ENCODE data around the gene ATP1A3. TPM values are rescaled to one million over a fixed set of nuclear protein-coding genes. Genes with fewer than 3 reads are reported as not detected.
"Not testable (repeated sequence)": the region's sequence is repeated elsewhere in the genome, so short reads cannot be mapped to it uniquely, and the experiment has no call there.

ATP1A3 gene
- under 1 TPM; 0.12 TPM for polyA plus RNA-seq

- Histone ChIP-seq H3K9me3 (ENCODE audit: control insufficient read depth in 2 of 2, insufficient read depth in 1 of 2, low read depth in 1 of 2, low read length in 1 of 2) (no peaks in the 10 kb centered on the region), H3K4me1 (ENCODE audit: control insufficient read depth in 2 of 2, insufficient read depth in 2 of 2, low read length in 1 of 2) (peaks cover 4 to 5% of the 10 kb centered on the region in 2 donors), H3K27ac (ENCODE audit: low read depth in 2 of 2, low read length in 1 of 2) (no peak within 1 kb of the TSS), H3K36me3 (ENCODE audit: control insufficient read depth in 2 of 2, insufficient read depth in 2 of 2, low read length in 1 of 2) (no peaks in the 10 kb centered on the region), H3K4me3 (ENCODE audit: low read depth in 1 of 2, low read length in 2 of 2) (peak within 1 kb of the TSS; percentile 27 to 30), H3K27me3 (ENCODE audit: control insufficient read depth in 1 of 2, insufficient read depth in 2 of 2, low read length in 2 of 2) (peaks cover 3 to 11% of the 10 kb centered on the region in 2 donors)
- WGBS, 2 donors, result 0 to 1% methylated on average over 80 to 84 of the region's 84 CpGs
Observed at GRCh38 chr19:41993612-41994483, at the start of gene ATP1A3. ATP1A3 (minus strand) TSS chr19:41994230; CDS start chr19:41994076, 154 bp downstream.

GRCh38 chr19:42042455-42043170 is 48.6 kb upstream of the ATP1A3 start:
- H3K36me3 ChIP-seq (ENCODE audit: control insufficient read depth in 2 of 2, insufficient read depth in 2 of 2, low read length in 1 of 2), result no peaks in the 10 kb centered on the region
- no peaks in the 10 kb centered on the region for H3K27me3 ChIP-seq (ENCODE audit: control insufficient read depth in 1 of 2, insufficient read depth in 2 of 2, low read length in 2 of 2)
- H3K9me3 ChIP-seq (ENCODE audit: control insufficient read depth in 2 of 2, insufficient read depth in 1 of 2, low read depth in 1 of 2, low read length in 1 of 2), result no peaks in the 10 kb centered on the region
- 90 to 91% methylated on average over 30 of the region's 30 CpGs for WGBS, 2 donors
- H3K4me3 ChIP-seq (ENCODE audit: low read depth in 1 of 2, low read length in 2 of 2), result no peak overlapping the region
- no peaks in the 10 kb centered on the region for H3K4me1 ChIP-seq (ENCODE audit: control insufficient read depth in 2 of 2, insufficient read depth in 2 of 2, low read length in 1 of 2)
- H3K27ac ChIP-seq (ENCODE audit: low read depth in 2 of 2, low read length in 1 of 2), result no peak overlapping the region

GRCh38 chr19:42040491-42040890 is 46.5 kb upstream of the ATP1A3 start:
- H3K27ac ChIP-seq (ENCODE audit: low read depth in 2 of 2, low read length in 1 of 2); H3K27me3 ChIP-seq (ENCODE audit: control insufficient read depth in 1 of 2, insufficient read depth in 2 of 2, low read length in 2 of 2); H3K4me3 ChIP-seq (ENCODE audit: low read depth in 1 of 2, low read length in 2 of 2); H3K4me1 ChIP-seq (ENCODE audit: control insufficient read depth in 2 of 2, insufficient read depth in 2 of 2, low read length in 1 of 2); H3K36me3 ChIP-seq (ENCODE audit: control insufficient read depth in 2 of 2, insufficient read depth in 2 of 2, low read length in 1 of 2); H3K9me3 ChIP-seq (ENCODE audit: control insufficient read depth in 2 of 2, insufficient read depth in 1 of 2, low read depth in 1 of 2, low read length in 1 of 2): not testable (repeated sequence)
- 58 to 62% methylated on average over 9 of the region's 9 CpGs for WGBS, 2 donors

GRCh38 chr19:42040031-42040430 is 46.0 kb upstream of the ATP1A3 start:
- H3K4me3 ChIP-seq (ENCODE audit: low read depth in 1 of 2, low read length in 2 of 2), result no peak overlapping the region
- H3K27ac ChIP-seq (ENCODE audit: low read depth in 2 of 2, low read length in 1 of 2), result no peak overlapping the region
- H3K27me3 ChIP-seq (ENCODE audit: control insufficient read depth in 1 of 2, insufficient read depth in 2 of 2, low read length in 2 of 2), result no peaks in the 10 kb centered on the region
- H3K36me3 ChIP-seq (ENCODE audit: control insufficient read depth in 2 of 2, insufficient read depth in 2 of 2, low read length in 1 of 2), result no peaks in the 10 kb centered on the region
- H3K9me3 ChIP-seq (ENCODE audit: control insufficient read depth in 2 of 2, insufficient read depth in 1 of 2, low read depth in 1 of 2, low read length in 1 of 2), result no peaks in the 10 kb centered on the region
- no peaks in the 10 kb centered on the region for H3K4me1 ChIP-seq (ENCODE audit: control insufficient read depth in 2 of 2, insufficient read depth in 2 of 2, low read length in 1 of 2)

GRCh38 chr19:42038666-42039065 is 44.6 kb upstream of the ATP1A3 start:
- no peak overlapping the region for H3K27ac ChIP-seq (ENCODE audit: low read depth in 2 of 2, low read length in 1 of 2)
- 69 to 78% methylated on average over 6 of the region's 6 CpGs for whole genome bisulfite sequencing, 2 donors
- H3K27me3 ChIP-seq (ENCODE audit: control insufficient read depth in 1 of 2, insufficient read depth in 2 of 2, low read length in 2 of 2), result no peaks in the 10 kb centered on the region
- H3K4me1 ChIP-seq (ENCODE audit: control insufficient read depth in 2 of 2, insufficient read depth in 2 of 2, low read length in 1 of 2), result no peaks in the 10 kb centered on the region
- H3K4me3 ChIP-seq (ENCODE audit: low read depth in 1 of 2, low read length in 2 of 2), result no peak overlapping the region
- H3K36me3 ChIP-seq (ENCODE audit: control insufficient read depth in 2 of 2, insufficient read depth in 2 of 2, low read length in 1 of 2), result no peaks in the 10 kb centered on the region
- no peaks in the 10 kb centered on the region for H3K9me3 ChIP-seq (ENCODE audit: control insufficient read depth in 2 of 2, insufficient read depth in 1 of 2, low read depth in 1 of 2, low read length in 1 of 2)

GRCh38 chr19:42037649-42038048 is 43.6 kb upstream of the ATP1A3 start:
- 79 to 81% methylated on average over 5 of the region's 5 CpGs for WGBS, 2 donors
- no peaks in the 10 kb centered on the region for H3K36me3 ChIP-seq (ENCODE audit: control insufficient read depth in 2 of 2, insufficient read depth in 2 of 2, low read length in 1 of 2)
- H3K9me3 ChIP-seq (ENCODE audit: control insufficient read depth in 2 of 2, insufficient read depth in 1 of 2, low read depth in 1 of 2, low read length in 1 of 2), result no peaks in the 10 kb centered on the region

GRCh38 chr19:42034640-42035391 is 40.8 kb upstream of the ATP1A3 start:
- 32 to 35% methylated on average over 17 of the region's 17 CpGs for WGBS, 2 donors
- not testable (repeated sequence) for H3K4me1 ChIP-seq (ENCODE audit: control insufficient read depth in 2 of 2, insufficient read depth in 2 of 2, low read length in 1 of 2); H3K27me3 ChIP-seq (ENCODE audit: control insufficient read depth in 1 of 2, insufficient read depth in 2 of 2, low read length in 2 of 2); H3K27ac ChIP-seq (ENCODE audit: low read depth in 2 of 2, low read length in 1 of 2); H3K36me3 ChIP-seq (ENCODE audit: control insufficient read depth in 2 of 2, insufficient read depth in 2 of 2, low read length in 1 of 2); H3K9me3 ChIP-seq (ENCODE audit: control insufficient read depth in 2 of 2, insufficient read depth in 1 of 2, low read depth in 1 of 2, low read length in 1 of 2); H3K4me3 ChIP-seq (ENCODE audit: low read depth in 1 of 2, low read length in 2 of 2)

More at GRCh38 chr19:42037649-42038048, 43.6 kb upstream of the ATP1A3 start:
- Histone ChIP-seq H3K27ac (ENCODE audit: low read depth in 2 of 2, low read length in 1 of 2) (no peak overlapping the region), H3K27me3 (ENCODE audit: control insufficient read depth in 1 of 2, insufficient read depth in 2 of 2, low read length in 2 of 2) (no peaks in the 10 kb centered on the region), H3K4me3 (ENCODE audit: low read depth in 1 of 2, low read length in 2 of 2) (no peak overlapping the region), H3K4me1 (ENCODE audit: control insufficient read depth in 2 of 2, insufficient read depth in 2 of 2, low read length in 1 of 2) (no peaks in the 10 kb centered on the region)

- Histone ChIP-seq H3K27ac (ENCODE audit: low read depth in 2 of 2, low read length in 1 of 2) (no peak overlapping the region), H3K9me3 (ENCODE audit: control insufficient read depth in 2 of 2, insufficient read depth in 1 of 2, low read depth in 1 of 2, low read length in 1 of 2) (no peaks in the 10 kb centered on the region), H3K4me3 (ENCODE audit: low read depth in 1 of 2, low read length in 2 of 2) (no peak overlapping the region), H3K4me1 (ENCODE audit: control insufficient read depth in 2 of 2, insufficient read depth in 2 of 2, low read length in 1 of 2) (no peaks in the 10 kb centered on the region), H3K27me3 (ENCODE audit: control insufficient read depth in 1 of 2, insufficient read depth in 2 of 2, low read length in 2 of 2) (no peaks in the 10 kb centered on the region), H3K36me3 (ENCODE audit: control insufficient read depth in 2 of 2, insufficient read depth in 2 of 2, low read length in 1 of 2) (no peaks in the 10 kb centered on the region)
- WGBS, 2 donors, result 65% methylated on average over 5 of the region's 5 CpGs
Observed at GRCh38 chr19:42033413-42033812, 39.4 kb upstream of the ATP1A3 start.

- WGBS, 2 donors, result 34 to 41% methylated on average over 5 of the region's 5 CpGs
- Histone ChIP-seq H3K4me1 (ENCODE audit: control insufficient read depth in 2 of 2, insufficient read depth in 2 of 2, low read length in 1 of 2) (no peaks in the 10 kb centered on the region), H3K27me3 (ENCODE audit: control insufficient read depth in 1 of 2, insufficient read depth in 2 of 2, low read length in 2 of 2) (no peaks in the 10 kb centered on the region), H3K36me3 (ENCODE audit: control insufficient read depth in 2 of 2, insufficient read depth in 2 of 2, low read length in 1 of 2) (no peaks in the 10 kb centered on the region), H3K27ac (ENCODE audit: low read depth in 2 of 2, low read length in 1 of 2) (no peak overlapping the region), H3K9me3 (ENCODE audit: control insufficient read depth in 2 of 2, insufficient read depth in 1 of 2, low read depth in 1 of 2, low read length in 1 of 2) (no peaks in the 10 kb centered on the region), H3K4me3 (ENCODE audit: low read depth in 1 of 2, low read length in 2 of 2) (no peak overlapping the region)
Observed at GRCh38 chr19:42032431-42032830, 38.4 kb upstream of the ATP1A3 start.

Measured in esophagus (tissue), 2 donors.